LNCAP (cell line): Measurements from ENCODE around the gene OSBPL10.

Source experiments
- CTCF ChIP-seq: fragments of 450-650 bp; IDR thresholded peaks from 2 replicates; pipeline ENCODE4 v1.5.1; 2017; ENCODE audit warnings: mild to moderate bottlenecking

OSBPL10 gene

GRCh38 chr3:31903686-31904431 lies 77.2 kb downstream of the OSBPL10 start:
- no peak for TF ChIP-seq CTCF

GRCh38 chr3:31900583-31900982 lies 80.5 kb downstream of the OSBPL10 start:
- no peak for TF ChIP-seq CTCF

- TF ChIP-seq CTCF = no peak
These were observed 84.2 kb downstream of the OSBPL10 start for GRCh38 chr3:31896648-31897433.

- no peak for TF ChIP-seq CTCF
These were observed 85.0 kb downstream of the OSBPL10 start for GRCh38 chr3:31896026-31896425.

- TF ChIP-seq CTCF = no peak
These were observed 85.6 kb downstream of the OSBPL10 start for GRCh38 chr3:31895471-31895870.

GRCh38 chr3:31892916-31893573 lies 88.0 kb downstream of the OSBPL10 start:
- no peak for TF ChIP-seq CTCF

GRCh38 chr3:31892500-31892899 lies 88.6 kb downstream of the OSBPL10 start:
- TF ChIP-seq CTCF = no peak
